NCI-H524 (cell line): Measurements from ENCODE around the gene FHL2.

Experiments
- DNase-seq, 2 experiments: peaks; one replicate each; lab custom pipeline; 2025; lab: John Stamatoyannopoulos, UW

The FHL2 gene

GRCh38 chr2:105421053-105421452, 22.2 kb upstream of the FHL2 start:
- DNase-seq, result no peak

GRCh38 chr2:105418522-105418921, 19.7 kb upstream of the FHL2 start:
- DNase-seq, result no peak

- no peak for DNase-seq
Measured at GRCh38 chr2:105417857-105418436, 19.1 kb upstream of the FHL2 start.

GRCh38 chr2:105416156-105416555, 17.3 kb upstream of the FHL2 start:
- no peak for DNase-seq

- DNase-seq, result no peak
Measured at GRCh38 chr2:105415007-105415406, 16.2 kb upstream of the FHL2 start.

- no peak for DNase-seq
Measured at GRCh38 chr2:105413206-105413605, 14.4 kb upstream of the FHL2 start.

GRCh38 chr2:105412584-105412983, 13.7 kb upstream of the FHL2 start:
- DNase-seq, result no peak

GRCh38 chr2:105411720-105412407, 13.0 kb upstream of the FHL2 start:
- no peak for DNase-seq

- no peak for DNase-seq
Measured at GRCh38 chr2:105410554-105410953, 11.7 kb upstream of the FHL2 start.

- DNase-seq, result no peak
Measured at GRCh38 chr2:105409717-105410116, 10.9 kb upstream of the FHL2 start.

- no peak for DNase-seq
Measured at GRCh38 chr2:105407946-105408743, 9.3 kb upstream of the FHL2 start.

GRCh38 chr2:105406221-105406620, 7.4 kb upstream of the FHL2 start:
- no peak for DNase-seq

- no peak for DNase-seq
Measured at GRCh38 chr2:105405291-105405690, 6.4 kb upstream of the FHL2 start.

- DNase-seq, result no peak
Measured at GRCh38 chr2:105404736-105405135, 5.9 kb upstream of the FHL2 start.

- DNase-seq, result no peak
Measured at GRCh38 chr2:105403783-105404698, 5.2 kb upstream of the FHL2 start.

GRCh38 chr2:105403241-105403782, 4.5 kb upstream of the FHL2 start:
- no peak for DNase-seq

- DNase-seq, result no peak
Measured at GRCh38 chr2:105402809-105403208, 4.0 kb upstream of the FHL2 start.

- DNase-seq, result no peak
Measured at GRCh38 chr2:105401867-105402266, 3.0 kb upstream of the FHL2 start.

- no peak for DNase-seq
Measured at GRCh38 chr2:105400138-105400540, 1.3 kb upstream of the FHL2 start.

GRCh38 chr2:105399207-105399861, 483 bp upstream of the FHL2 start:
- DNase-seq, result peak in 1 of 2 experiments; percentile 6

GRCh38 chr2:105397953-105398335, 907 bp downstream of the FHL2 start:
- DNase-seq, result peak in 1 of 2 experiments; percentile 43
